Mesenchymal stem cell (in vitro differentiated cells and primary cell): ENCODE data around the gene ATXN7.

Experiments used
- DNase-seq: peaks from one replicate; pipeline ENCODE4 v3.0.0-alpha.2; 2013
- H2AFZ ChIP-seq: one replicate; pipeline ENCODE4 v1.6.1; 2013; ENCODE audit warnings: low read depth, mild to moderate bottlenecking, control low read depth, inconsistent platforms, low read length, moderate library complexity
- H2AK5ac ChIP-seq: 2 replicates; pipeline ENCODE4 v1.6.1; 2013; ENCODE audit warnings: low read length, moderate library complexity, mild to moderate bottlenecking, inconsistent platforms; ENCODE audit not compliant: severe bottlenecking
- H2BK120ac ChIP-seq: one replicate; pipeline ENCODE4 v1.6.1; 2013; ENCODE audit warnings: low read depth, mild to moderate bottlenecking, inconsistent platforms, low read length, moderate library complexity
- H2BK12ac ChIP-seq, 2 experiments: one replicate each; pipeline ENCODE4 v1.6.1; 2013; ENCODE audit warnings: inconsistent platforms in 2 of 2, low read length in 2 of 2, mild to moderate bottlenecking in 2 of 2, moderate library complexity in 2 of 2, control low read depth in 1 of 2
- H2BK15ac ChIP-seq: one replicate; pipeline ENCODE4 v1.6.1; 2013; ENCODE audit warnings: mild to moderate bottlenecking, low read depth, inconsistent platforms; ENCODE audit not compliant: poor library complexity, severe bottlenecking
- H2BK5ac ChIP-seq: 2 replicates; pipeline ENCODE4 v1.6.1; 2013; ENCODE audit warnings: low read depth, mild to moderate bottlenecking, low read length, control low read depth, inconsistent platforms; ENCODE audit not compliant: poor library complexity, severe bottlenecking
- H3K14ac ChIP-seq, 2 experiments: one replicate each; pipeline ENCODE4 v1.6.1; 2013; ENCODE audit warnings: inconsistent platforms in 2 of 2, low read length in 2 of 2, control low read depth in 1 of 2, mild to moderate bottlenecking in 1 of 2, moderate library complexity in 1 of 2
- H3K18ac ChIP-seq, 2 experiments: one replicate each; pipeline ENCODE4 v1.6.1; 2013; ENCODE audit warnings: inconsistent platforms in 2 of 2, low read length in 2 of 2, control low read depth in 1 of 2, low read depth in 1 of 2, mild to moderate bottlenecking in 1 of 2
- H3K23ac ChIP-seq, 2 experiments: one replicate each; pipeline ENCODE4 v1.6.1; 2013; ENCODE audit warnings: inconsistent platforms in 2 of 2, low read length in 2 of 2, mild to moderate bottlenecking in 2 of 2, moderate library complexity in 2 of 2, control low read depth in 1 of 2
- H3K27ac ChIP-seq: 2 replicates; pipeline ENCODE4 v1.5.1; 2013; ENCODE audit warnings: mild to moderate bottlenecking, moderate library complexity, low read length, control low read depth, inconsistent platforms; ENCODE audit not compliant: poor library complexity, severe bottlenecking
- H3K27me3 ChIP-seq, 2 experiments: 2 replicates each; pipeline versions ENCODE4 v1.6.1 to v1.7.0; 2013; ENCODE audit warnings: low read length in 2 of 2, mild to moderate bottlenecking in 2 of 2, moderate library complexity in 2 of 2, control low read depth in 1 of 2, inconsistent platforms in 1 of 2; ENCODE audit not compliant: control insufficient read depth in 1 of 2, insufficient read depth in 1 of 2
- H3K36me3 ChIP-seq, 2 experiments: 2 replicates each; pipeline versions ENCODE4 v1.6.1 to v1.7.0; 2013; ENCODE audit warnings: low read length in 2 of 2, control low read depth in 1 of 2, inconsistent platforms in 1 of 2, low read depth in 1 of 2, mild to moderate bottlenecking in 1 of 2; ENCODE audit not compliant: insufficient read depth in 2 of 2, control insufficient read depth in 1 of 2
- H3K4ac ChIP-seq, 2 experiments: one replicate each; pipeline ENCODE4 v1.6.1; 2013; ENCODE audit warnings: inconsistent platforms in 2 of 2, low read length in 2 of 2, mild to moderate bottlenecking in 2 of 2, moderate library complexity in 2 of 2, control low read depth in 1 of 2, low read depth in 1 of 2
- H3K4me1 ChIP-seq: 2 replicates; pipeline ENCODE4 v1.6.1; 2013; ENCODE audit warnings: low read depth, low read length, control low read depth; ENCODE audit not compliant: control insufficient read depth, insufficient read depth
- H3K4me2 ChIP-seq: 2 replicates; pipeline ENCODE4 v1.6.1; 2013; ENCODE audit warnings: low read length, mild to moderate bottlenecking, inconsistent platforms; ENCODE audit not compliant: poor library complexity, severe bottlenecking
- H3K4me3 ChIP-seq, 2 experiments: 2 replicates each; pipeline versions ENCODE4 v1.5.1 to v1.7.0; 2013; ENCODE audit warnings: low read length in 2 of 2, mild to moderate bottlenecking in 2 of 2, control low read depth in 1 of 2, low read depth in 1 of 2; ENCODE audit not compliant: insufficient read depth in 1 of 2
- H3K79me1 ChIP-seq: replicated peaks from 2 replicates; pipeline ENCODE4 v1.6.1; 2013; ENCODE audit warnings: mild to moderate bottlenecking, control low read depth, low read length, inconsistent platforms; ENCODE audit not compliant: poor library complexity, severe bottlenecking
- H3K9ac ChIP-seq: 2 replicates; pipeline ENCODE4 v1.7.0; 2013; ENCODE audit warnings: mild to moderate bottlenecking, low read length, moderate library complexity
- H3K9me3 ChIP-seq: 2 replicates; pipeline ENCODE4 v1.7.0; 2013; ENCODE audit warnings: mild to moderate bottlenecking, low read length; ENCODE audit not compliant: control insufficient read depth
- H4K8ac ChIP-seq: one replicate; pipeline ENCODE4 v1.6.1; 2013; ENCODE audit warnings: inconsistent platforms, mild to moderate bottlenecking, low read length, moderate library complexity
- H4K91ac ChIP-seq: one replicate; pipeline ENCODE4 v1.6.1; 2013; ENCODE audit warnings: mild to moderate bottlenecking, low read length, inconsistent platforms
- WGBS: methylation state at CpG from one replicate; pipeline ENCODE4 v1.1.7; 2013; ENCODE audit warnings: mixed read lengths; 5-methylcytosine and 5-hydroxymethylcytosine counted together

Gene ATXN7

DNA sequence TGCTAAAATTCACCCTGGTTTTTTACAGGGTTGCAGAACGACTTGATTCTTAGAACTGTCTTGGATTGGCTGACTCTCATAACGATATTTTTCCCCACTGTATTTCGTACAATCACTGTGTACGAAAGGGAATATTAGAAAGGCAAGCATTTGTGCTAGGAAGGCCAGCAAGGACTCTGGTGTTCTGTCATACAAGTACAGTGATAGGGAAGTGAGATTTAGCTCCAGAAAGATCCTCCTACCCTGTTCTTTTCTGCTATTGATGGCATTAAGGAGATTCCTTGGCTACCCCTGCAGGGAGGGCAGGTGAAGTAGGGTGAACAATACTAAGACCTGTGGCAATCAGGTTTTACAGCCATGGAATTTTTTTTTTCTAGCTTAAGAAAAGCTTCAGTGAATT lies 102.3 kb downstream of the ATXN7 start:
- Histone ChIP-seq H3K23ac (no peak overlapping the region), H2BK12ac (no peak overlapping the region), H3K36me3 (peaks cover 0 to 7% of the 10 kb centered on the region in 2 experiments), H3K14ac (no peak overlapping the region), H3K9me3 (no peaks in the 10 kb centered on the region), H3K4me2 (no peak overlapping the region), H4K8ac (no peak overlapping the region), H3K79me1 (peaks cover 20% of the 10 kb centered on the region), H3K4me3 (no peak overlapping the region), H2AFZ (no peak overlapping the region), H2AK5ac (peak overlapping the region; percentile 2), H3K9ac (no peak overlapping the region), H3K4me1 (peaks cover 12% of the 10 kb centered on the region), H2BK15ac (no peak overlapping the region), H3K27ac (no peak overlapping the region), H2BK5ac (no peak overlapping the region), H2BK120ac (no peak overlapping the region), H3K4ac (no peak overlapping the region), H4K91ac (no peak overlapping the region), H3K18ac (no peak overlapping the region), H3K27me3 (no peaks in the 10 kb centered on the region)
- no peak for DNase-seq
- WGBS: 87% methylated on average over 4 of the region's 4 CpGs

DNA sequence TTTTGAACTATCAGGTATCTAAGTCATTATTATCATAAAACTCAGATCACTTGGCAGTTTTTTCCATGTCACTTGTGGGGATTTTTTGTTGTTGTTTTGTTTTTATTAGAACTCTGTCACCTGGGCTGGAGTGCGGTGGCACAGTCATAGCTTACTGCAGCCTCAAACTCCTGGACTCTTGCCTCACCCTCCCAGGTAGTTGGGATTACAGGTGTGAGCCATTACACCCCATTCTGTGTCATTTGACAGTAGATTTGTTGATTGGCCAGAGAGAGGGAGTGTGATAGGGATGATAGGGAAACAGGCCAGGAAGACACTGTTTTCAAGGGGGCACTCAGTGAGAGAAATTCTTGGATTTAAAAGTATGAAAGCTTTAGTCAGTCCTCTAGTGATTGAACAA lies 103.2 kb downstream of the ATXN7 start:
- Histone ChIP-seq H3K79me1 (peaks cover 21% of the 10 kb centered on the region), H3K14ac (no peak overlapping the region), H3K9me3 (no peaks in the 10 kb centered on the region), H3K4me3 (no peak overlapping the region), H2BK15ac (no peak overlapping the region), H4K91ac (no peak overlapping the region), H3K27me3 (no peaks in the 10 kb centered on the region), H3K18ac (no peak overlapping the region), H3K4me1 (peaks cover 12% of the 10 kb centered on the region), H2BK5ac (no peak overlapping the region), H3K9ac (no peak overlapping the region), H2BK120ac (no peak overlapping the region), H3K27ac (peak overlapping the region; percentile 6), H2BK12ac (peak overlapping the region in 1 of 2 experiments; percentile 59), H2AK5ac (no peak overlapping the region), H4K8ac (no peak overlapping the region), H3K23ac (no peak overlapping the region), H2AFZ (no peak overlapping the region), H3K36me3 (peaks cover 0 to 7% of the 10 kb centered on the region in 2 experiments), H3K4ac (no peak overlapping the region), H3K4me2 (no peak overlapping the region)
- DNase-seq: no peak
- WGBS: 100% methylated on average over 1 of the region's 1 CpG

- no peak overlapping the region for H3K4ac ChIP-seq
- no peak overlapping the region for H2AK5ac ChIP-seq
- H3K9me3 ChIP-seq: no peaks in the 10 kb centered on the region
- H3K79me1 ChIP-seq: peaks cover 19% of the 10 kb centered on the region
- peaks cover 15% of the 10 kb centered on the region for H3K4me1 ChIP-seq
- peak overlapping the region; percentile 88 for H3K27ac ChIP-seq
- H2BK15ac ChIP-seq: no peak overlapping the region
- no peak overlapping the region for H3K23ac ChIP-seq
- no peak overlapping the region for H2BK5ac ChIP-seq
- H2BK12ac ChIP-seq: no peak overlapping the region
- H3K14ac ChIP-seq: no peak overlapping the region
- H2AFZ ChIP-seq: no peak overlapping the region
- H4K8ac ChIP-seq: no peak overlapping the region
- H3K4me2 ChIP-seq: peak overlapping the region; percentile 34
- 24% methylated on average over 10 of the region's 11 CpGs for WGBS
- H3K18ac ChIP-seq: peak overlapping the region; percentile 46
- no peak overlapping the region for H4K91ac ChIP-seq
- peak overlapping the region in 1 of 2 experiments; percentile 54 for H3K4me3 ChIP-seq
- H2BK120ac ChIP-seq: no peak overlapping the region
- H3K36me3 ChIP-seq: peaks cover 0 to 7% of the 10 kb centered on the region in 2 experiments
- no peaks in the 10 kb centered on the region for H3K27me3 ChIP-seq
- H3K9ac ChIP-seq: peak overlapping the region; percentile 28
- DNase-seq: peak; percentile 75
Observed at GRCh38 chr3:63967675-63968611, 104.3 kb downstream of the ATXN7 start.

GRCh38 chr3:63968612-63969350 lies 105.1 kb downstream of the ATXN7 start:
- no peak overlapping the region for H2AK5ac ChIP-seq
- no peak overlapping the region for H2BK5ac ChIP-seq
- no peak for DNase-seq
- H3K27ac ChIP-seq: peak overlapping the region; percentile 88
- peak overlapping the region; percentile 34 for H3K4me2 ChIP-seq
- peak overlapping the region in 1 of 2 experiments; percentile 12 for H3K4ac ChIP-seq
- no peak overlapping the region for H2AFZ ChIP-seq
- no peaks in the 10 kb centered on the region for H3K27me3 ChIP-seq
- no peak overlapping the region for H3K14ac ChIP-seq
- peaks cover 17% of the 10 kb centered on the region for H3K4me1 ChIP-seq
- no peak overlapping the region for H3K23ac ChIP-seq
- no peak overlapping the region for H2BK15ac ChIP-seq
- no peaks in the 10 kb centered on the region for H3K9me3 ChIP-seq
- peaks cover 22% of the 10 kb centered on the region for H3K79me1 ChIP-seq
- H4K8ac ChIP-seq: no peak overlapping the region
- peak overlapping the region; percentile 28 for H3K9ac ChIP-seq
- 14% methylated on average over 2 of the region's 3 CpGs for WGBS
- no peak overlapping the region for H2BK120ac ChIP-seq
- H4K91ac ChIP-seq: no peak overlapping the region
- H2BK12ac ChIP-seq: no peak overlapping the region
- H3K18ac ChIP-seq: no peak overlapping the region
- H3K36me3 ChIP-seq: peaks cover 4 to 11% of the 10 kb centered on the region in 2 experiments
- no peak overlapping the region for H3K4me3 ChIP-seq
